GM10266 (cell line): ENCODE data around the gene VAC14.

Experiments
- DNase-seq: peaks from one replicate; pipeline ENCODE4 v3.0.0; 2012; ENCODE audit errors: extremely low spot score
- TF ChIP-seq, protein P1 (sequence below): IDR thresholded peaks from 2 replicates; pipeline ENCODE4 v1.5.1; 2012; ENCODE audit warnings: mild to moderate bottlenecking, low read depth; ENCODE audit not compliant: control insufficient read depth, insufficient read depth; ENCODE audit errors: missing control alignments

VAC14 gene

DNA sequence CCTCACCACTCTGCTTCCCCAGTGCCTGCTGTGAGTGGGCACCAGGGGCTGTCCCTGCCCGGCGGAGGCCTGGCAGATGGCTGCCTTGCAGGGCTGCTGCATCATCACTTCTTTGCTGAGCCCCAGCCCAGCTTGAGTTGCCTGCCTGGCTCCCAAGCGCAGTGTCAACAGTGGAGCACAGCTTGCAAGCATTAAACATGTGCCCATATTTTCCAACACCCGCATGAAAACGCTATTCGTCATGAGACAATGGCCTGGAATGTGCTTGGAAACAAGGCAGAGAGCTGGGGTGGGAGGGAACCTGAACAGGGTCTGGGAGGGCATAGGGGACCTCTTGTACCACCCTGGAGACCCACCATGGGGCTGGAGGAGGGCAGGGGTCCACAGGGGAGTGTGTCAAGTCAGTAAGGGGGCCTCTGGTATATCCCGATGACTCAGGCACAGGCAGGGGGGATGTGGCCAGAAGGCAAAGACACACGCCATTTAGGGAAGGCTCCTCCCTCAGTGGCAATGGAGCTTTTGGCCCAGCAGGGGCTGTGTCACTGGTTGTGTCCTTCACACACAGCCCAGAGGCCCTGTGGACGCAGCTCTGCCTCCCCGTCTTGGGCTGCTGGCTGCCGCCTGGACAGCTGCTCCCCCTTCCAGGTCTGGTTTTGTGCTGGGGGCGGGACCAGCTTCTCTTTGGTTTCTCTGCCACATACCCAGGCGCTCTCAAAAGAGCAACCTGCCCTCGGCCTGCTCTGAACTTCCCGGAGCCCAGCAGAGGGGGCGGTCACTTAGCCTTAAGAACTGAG lies 97.7 kb downstream of the VAC14 start:
- DNase-seq = no peak

DNA sequence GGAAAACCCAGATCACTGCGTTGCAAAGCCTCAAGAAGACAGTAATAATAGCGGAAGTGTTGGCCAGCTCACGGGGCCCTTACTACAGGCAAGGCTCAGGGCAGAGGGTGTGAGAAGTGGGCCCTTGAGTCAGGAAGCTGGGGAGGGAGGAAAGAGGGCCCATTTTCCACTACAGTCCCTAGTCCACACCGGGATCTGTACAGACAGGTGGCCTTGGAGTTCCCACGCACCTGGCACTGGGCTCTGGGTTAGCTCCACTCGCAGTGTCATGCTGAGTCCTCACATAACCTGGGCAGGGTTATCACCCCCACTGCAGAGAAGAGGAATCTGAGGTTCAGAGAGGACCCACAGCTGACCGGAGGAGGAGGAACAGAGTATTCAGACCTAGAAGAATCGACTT lies 98.3 kb downstream of the VAC14 start:
- TF ChIP-seq, protein P1, sequence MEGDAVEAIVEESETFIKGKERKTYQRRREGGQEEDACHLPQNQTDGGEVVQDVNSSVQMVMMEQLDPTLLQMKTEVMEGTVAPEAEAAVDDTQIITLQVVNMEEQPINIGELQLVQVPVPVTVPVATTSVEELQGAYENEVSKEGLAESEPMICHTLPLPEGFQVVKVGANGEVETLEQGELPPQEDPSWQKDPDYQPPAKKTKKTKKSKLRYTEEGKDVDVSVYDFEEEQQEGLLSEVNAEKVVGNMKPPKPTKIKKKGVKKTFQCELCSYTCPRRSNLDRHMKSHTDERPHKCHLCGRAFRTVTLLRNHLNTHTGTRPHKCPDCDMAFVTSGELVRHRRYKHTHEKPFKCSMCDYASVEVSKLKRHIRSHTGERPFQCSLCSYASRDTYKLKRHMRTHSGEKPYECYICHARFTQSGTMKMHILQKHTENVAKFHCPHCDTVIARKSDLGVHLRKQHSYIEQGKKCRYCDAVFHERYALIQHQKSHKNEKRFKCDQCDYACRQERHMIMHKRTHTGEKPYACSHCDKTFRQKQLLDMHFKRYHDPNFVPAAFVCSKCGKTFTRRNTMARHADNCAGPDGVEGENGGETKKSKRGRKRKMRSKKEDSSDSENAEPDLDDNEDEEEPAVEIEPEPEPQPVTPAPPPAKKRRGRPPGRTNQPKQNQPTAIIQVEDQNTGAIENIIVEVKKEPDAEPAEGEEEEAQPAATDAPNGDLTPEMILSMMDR = no peak
- DNase-seq = no peak

More for the DNA sequence above, 97.7 kb downstream of the VAC14 start:
- TF ChIP-seq, protein P1 = no peak

DNA sequence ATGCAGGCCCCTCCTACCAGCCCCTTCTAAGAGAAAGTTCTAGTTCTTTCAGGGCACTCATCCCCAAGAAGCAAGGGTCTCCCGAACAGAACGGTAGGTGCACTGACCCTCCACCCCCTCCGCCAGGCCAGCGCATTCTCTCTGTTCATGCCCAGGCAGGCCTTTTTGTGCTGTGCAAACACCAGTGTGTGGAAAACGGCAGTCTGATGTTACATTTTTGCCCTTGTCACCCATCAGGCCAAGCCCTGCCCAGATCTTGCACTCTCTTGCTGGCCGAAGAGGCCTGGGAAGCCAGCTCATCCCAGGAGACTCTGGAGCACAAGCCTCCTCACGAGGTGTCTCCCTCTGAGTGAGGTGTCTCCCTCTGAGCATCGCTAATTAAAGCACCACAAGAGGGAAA lies 99.0 kb downstream of the VAC14 start:
- DNase-seq = no peak
- TF ChIP-seq, protein P1 = no peak

DNA sequence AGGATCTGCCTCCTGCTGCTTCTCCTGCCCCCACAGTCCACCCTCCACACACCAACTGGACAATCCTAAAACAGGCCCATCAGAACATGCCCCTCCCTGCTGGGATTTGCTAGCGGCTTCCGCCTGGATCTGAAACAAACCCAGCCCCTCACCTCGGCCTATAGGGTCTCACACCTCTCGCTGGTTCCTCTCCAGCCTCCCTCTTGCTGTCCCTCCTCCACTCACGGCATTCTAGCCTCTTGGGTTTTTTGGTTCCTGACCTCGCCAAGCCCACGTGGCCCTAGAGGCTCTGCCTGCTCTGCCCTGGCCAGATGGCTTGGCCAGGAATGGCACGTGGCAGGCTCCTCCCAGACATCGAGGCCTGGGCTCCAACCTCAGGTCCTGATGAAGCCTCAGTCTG lies 99.4 kb downstream of the VAC14 start:
- DNase-seq = no peak
- TF ChIP-seq, protein P1 = no peak

GRCh38 chr16:70701036-70701435 lies 99.9 kb downstream of the VAC14 start:
- no peak for DNase-seq
- TF ChIP-seq, protein P1 = no peak

DNA sequence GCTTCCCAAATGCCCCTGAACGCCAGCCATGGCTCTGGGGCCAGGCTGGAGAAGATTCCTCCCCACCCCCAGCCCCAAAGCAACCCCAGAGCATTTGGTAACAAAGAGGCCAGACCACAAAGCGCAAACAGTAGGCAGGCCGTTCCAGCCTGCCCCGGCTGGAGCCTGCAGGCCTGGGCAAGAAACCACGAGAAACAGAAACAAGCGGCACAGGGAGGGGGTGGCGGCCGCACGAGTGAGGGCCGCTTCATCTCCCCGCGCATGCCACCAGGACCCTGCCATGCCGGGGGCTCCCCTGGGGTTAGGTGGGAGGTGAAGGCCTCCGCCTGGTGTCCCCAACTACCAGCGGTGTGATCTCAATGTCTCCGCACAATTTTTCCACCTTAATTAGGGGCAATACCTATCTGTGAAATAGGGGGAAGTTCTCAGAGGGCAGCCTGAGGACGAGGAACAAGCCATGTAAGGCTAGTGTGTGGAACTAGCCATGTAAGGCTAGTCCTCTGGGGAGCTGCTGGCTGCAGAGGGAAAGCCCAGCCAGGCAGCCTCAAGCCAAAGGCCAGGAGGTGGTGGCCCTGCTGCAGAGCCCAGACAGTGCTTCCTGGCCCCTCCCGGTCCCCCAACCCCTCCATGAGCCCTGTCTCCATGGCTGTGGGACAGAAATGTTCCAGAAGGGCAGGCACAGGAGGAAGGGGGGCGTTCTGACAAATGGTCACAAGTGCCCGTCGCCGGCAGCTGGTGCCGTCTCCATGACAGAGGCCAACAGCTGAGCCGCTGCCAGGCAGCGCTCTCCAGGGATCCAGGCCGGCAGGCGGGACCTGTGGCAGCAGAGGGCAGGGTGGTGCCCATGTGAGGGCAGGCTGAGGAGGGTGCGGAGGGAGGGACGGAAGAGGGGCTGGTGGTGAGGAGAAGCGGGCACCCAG lies 100.6 kb downstream of the VAC14 start:
- TF ChIP-seq, protein P1 = no peak
- DNase-seq = no peak
